GM18861 (cell line): ENCODE data around the gene NSUN2.

ENCODE experiments used
- ATAC-seq: cut with Tn5 transposase; IDR thresholded peaks from one replicate; pipeline ENCODE4 v1.9.1; 2021; ENCODE audit not compliant: unreplicated experiment

Gene NSUN2

GRCh38 chr5:6606884-6607558 is 25.8 kb downstream of the NSUN2 start:
- no peak for ATAC-seq

DNA sequence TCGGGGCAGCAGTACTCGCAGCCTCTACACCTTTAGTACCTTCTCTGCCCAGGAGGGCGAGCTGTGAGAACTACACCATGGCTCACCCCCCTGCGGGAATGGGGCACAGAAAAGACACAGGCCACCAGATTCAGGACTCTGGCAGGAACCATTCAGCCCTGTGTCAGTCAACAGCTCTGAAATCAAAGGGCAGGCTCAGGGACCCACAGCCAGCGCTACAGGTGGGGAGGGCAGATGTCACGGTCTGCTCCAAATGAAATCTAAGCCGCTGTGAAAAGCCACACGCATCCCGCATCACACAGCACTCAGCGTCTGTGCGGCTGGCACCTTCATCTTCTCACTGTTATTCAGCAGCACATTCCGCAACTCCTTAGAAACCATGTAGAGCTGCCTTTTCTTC is 27.9 kb downstream of the NSUN2 start:
- ATAC-seq, result no peak

DNA sequence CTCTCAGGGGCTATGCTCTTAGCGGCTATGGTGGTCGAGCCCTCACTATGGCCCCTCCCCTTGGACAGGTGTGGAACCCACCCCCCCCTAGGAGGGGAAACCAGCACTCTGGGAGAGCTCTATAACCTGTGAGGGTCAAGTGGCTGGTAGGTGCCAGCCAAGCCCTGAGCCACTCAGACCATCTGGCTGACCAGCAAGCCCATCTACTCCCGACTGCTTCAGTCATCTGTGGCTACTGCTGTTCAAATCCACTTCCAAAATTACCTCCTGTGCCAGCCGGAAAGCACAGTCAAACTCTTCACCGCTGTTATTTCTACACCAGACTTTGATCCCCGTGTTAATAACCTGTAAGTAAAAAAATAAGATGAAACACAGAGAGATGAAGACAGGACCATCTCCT is 28.5 kb downstream of the NSUN2 start:
- no peak for ATAC-seq

- no peak for ATAC-seq
Observed at GRCh38 chr5:6603643-6604042, 29.2 kb downstream of the NSUN2 start.

DNA sequence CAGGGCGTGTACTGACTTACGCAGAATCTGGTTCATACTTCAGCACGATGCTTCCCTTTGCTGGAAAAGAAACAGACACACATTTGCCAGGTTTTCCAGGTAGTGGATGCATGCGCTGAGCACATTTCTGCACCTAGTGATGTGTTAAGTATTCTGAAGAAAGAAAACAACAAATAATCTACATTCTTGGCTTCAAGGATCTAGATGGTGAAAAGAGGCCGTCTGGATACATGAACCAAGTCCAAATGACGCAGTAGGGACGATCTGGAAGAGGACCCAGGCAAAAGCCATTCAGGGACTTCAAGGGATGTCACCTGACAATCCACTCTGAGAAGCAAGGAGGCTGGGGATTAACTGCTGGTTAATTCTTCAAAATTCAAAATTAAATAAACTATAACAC is 30.4 kb downstream of the NSUN2 start:
- ATAC-seq, result no peak

DNA sequence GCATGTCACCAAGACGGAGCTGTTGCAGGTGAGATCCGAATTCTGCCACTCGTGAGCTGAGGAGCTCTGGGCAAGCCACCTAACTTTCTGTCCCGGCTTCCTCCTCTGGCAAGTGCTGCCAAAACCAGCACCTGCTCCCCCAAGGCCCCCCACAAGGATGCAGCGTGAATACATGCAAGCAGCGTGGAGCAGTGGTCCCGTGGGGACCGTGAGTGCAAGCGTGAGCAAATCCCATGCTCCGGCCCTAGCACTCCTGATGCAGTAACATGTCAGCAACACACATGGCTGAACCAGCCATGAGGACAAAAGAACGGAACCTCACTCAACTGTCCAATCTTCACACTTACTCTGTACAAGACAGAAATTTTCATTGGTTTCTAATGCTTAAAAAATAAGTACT is 31.0 kb downstream of the NSUN2 start:
- no peak for ATAC-seq

GRCh38 chr5:6601271-6601670 is 31.6 kb downstream of the NSUN2 start:
- ATAC-seq, result no peak

DNA sequence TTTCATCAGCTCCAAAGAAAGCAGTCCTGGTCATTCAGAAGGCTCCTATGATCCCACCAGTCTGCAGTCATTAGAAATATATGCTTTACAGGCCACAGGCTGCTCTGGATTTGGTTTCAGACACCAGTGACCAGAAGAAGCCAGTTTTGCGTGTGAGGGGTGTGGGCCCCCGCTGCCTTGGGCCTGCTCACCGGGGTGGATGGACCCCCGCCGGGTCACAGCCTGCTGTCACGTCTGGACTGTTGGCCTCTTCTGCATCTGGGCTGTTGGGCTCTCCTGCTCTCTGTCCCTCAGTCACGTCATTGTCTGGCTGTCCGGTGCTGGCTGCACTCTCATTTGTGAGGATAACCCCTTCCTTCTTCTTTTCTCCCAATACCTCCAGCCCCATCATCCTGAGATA is 33.1 kb downstream of the NSUN2 start:
- ATAC-seq, result no peak

DNA sequence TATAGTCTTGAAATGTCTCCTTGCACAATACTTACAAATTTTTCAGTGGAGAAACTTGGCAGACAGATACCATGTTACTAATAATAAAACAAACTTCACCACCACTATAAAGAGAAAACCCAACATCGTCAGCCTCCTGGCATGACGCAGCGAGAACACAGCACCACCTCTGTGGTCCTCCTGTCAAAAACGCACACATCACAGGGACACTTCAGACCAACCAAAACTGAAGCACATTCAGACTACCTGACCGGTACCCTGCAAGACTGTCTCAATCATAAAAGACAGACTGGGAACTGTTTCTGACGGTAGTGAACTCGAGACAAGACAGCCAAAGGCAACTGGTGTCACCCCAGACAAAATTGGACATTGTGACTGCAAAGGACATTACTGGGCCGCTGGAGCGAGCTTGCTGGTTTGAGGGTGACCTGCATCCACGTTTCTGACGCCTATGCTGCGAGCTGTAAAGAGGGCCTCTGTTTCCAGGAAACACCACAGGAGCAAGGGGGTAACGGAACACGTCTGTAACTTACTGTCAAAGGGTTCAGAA is 34.4 kb downstream of the NSUN2 start:
- ATAC-seq, result no peak

DNA sequence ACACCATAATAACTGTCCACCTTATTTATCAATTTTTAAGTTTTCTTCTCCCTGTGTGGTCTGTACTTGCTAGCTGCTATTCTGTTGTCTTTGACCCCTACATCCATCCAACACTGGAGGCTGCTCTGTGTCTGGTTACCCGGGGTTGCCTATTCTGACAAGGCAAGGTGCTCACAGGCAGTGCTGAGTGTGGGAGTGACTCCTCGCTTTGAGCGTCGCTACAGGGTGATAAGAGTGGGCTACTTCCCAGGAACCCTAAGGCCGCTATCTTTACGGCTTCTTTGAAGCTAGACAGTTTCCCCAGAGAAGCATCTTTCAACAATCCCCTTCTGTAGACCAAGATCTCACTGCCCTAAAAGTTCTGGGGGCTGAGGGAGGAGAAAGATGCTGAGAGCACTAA is 35.3 kb downstream of the NSUN2 start:
- no peak for ATAC-seq

GRCh38 chr5:6596388-6596787 is 36.5 kb downstream of the NSUN2 start:
- no peak for ATAC-seq

- ATAC-seq, result no peak
Observed at GRCh38 chr5:6595405-6595804, 37.4 kb downstream of the NSUN2 start.

DNA sequence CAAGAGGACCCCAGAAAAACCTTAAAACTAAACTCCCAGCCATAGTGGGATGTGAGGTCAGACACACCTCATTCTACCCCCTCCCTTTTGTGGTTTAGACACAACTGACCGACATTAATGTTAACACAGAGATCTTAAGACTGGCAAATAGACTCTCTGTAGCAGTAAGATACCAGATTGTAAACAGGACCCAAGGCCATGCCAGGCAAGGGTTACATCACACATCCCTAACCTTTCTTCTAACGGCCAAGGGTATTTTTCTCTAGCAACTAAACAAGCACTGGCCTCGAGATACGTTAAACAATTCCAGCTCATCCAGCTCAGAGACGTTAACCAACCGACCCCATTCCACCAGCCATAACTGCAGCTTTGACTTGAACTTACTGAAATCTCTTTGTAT is 38.8 kb downstream of the NSUN2 start:
- ATAC-seq, result no peak

- no peak for ATAC-seq
Observed at GRCh38 chr5:6593148-6594016, 39.5 kb downstream of the NSUN2 start.

DNA sequence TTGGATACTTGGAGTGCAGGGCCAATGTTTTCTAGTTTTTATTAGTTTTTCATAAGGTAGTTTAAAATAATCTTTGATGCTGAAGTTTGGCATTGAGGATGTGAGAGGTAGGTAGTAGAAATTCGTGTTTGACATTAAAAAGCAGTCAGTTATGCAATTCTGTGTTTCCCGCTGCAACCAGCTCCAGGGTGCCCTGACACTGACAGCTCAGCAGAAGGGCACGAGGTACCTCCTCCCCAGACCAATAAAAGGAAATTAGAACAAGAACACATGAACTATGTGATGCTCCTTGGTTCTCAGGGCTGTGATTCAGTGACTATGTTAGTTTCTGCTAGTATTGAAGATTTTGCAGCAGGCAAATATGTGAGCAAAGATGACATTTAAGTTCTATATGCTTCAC is 40.2 kb downstream of the NSUN2 start:
- ATAC-seq, result no peak

DNA sequence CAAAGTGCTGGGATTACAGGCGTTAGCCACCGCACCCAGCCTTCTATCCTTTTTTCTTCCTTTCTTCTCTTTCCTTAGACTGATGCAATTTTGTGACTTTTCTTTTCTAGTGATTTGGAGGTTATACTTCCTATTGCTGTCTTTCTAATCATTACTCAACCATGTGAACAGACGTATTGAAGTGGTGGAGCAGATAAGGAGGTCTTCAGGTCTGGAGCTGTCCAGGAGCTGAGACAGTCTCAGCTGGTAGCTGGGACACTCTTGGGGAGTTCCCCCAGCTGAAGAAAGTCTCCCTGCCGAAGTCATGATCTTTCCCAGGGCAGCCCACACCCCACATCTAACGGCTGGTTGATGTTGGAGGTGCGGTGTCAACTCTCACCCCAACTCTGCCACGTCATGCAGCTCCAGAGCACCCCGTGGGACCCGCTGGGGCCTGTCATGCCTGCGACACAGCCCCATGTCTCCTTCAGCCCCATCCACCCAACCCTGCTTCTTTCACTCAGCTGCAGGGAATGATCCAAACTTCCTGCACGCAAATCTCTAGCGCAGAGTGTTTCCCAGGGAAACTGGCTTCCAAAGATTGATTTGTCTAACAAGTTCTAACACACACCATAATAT is 41.1 kb downstream of the NSUN2 start:
- ATAC-seq, result no peak

DNA sequence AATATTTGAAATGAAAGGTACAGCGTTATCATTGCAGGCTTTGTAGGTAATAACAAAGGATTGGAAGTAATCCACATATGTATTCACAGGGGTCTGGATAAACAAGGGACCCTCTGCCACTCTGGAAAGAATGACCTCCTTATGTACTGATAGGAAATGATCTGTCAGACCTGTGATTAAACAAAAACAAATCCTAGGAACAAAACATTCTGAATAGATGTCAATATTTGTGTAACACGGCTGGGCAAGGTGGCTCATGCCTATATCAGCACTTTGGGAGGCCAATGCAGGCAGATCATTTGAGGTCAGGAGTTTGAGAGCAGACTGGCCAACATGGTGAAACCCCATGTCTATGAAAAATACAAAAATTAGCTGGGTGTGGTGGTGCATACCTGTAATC is 42.3 kb downstream of the NSUN2 start:
- ATAC-seq, result no peak

DNA sequence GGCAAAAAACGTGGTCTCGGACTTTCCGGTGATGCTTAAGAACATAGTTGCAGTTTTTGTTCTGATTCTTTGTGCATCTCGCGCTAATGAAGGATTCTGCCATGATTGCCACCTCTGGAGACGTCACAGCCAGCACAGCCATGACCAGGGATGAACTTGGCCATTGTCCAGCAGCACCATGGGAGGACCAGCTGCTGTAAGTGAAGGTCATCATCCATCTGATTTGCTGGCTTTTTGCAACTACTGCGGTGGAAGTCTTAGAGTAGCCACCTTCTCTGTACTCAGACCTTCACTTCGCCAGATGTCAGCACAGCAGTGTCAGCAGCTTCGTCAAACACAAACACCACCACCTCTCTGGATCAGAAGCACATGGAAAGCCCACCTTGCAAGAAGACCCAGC is 45.7 kb downstream of the NSUN2 start:
- no peak for ATAC-seq

- ATAC-seq, result no peak
Observed at GRCh38 chr5:6586647-6587042, 46.2 kb downstream of the NSUN2 start.

GRCh38 chr5:6585939-6586646 is 46.8 kb downstream of the NSUN2 start:
- no peak for ATAC-seq

- no peak for ATAC-seq
Observed at GRCh38 chr5:6585168-6585567, 47.7 kb downstream of the NSUN2 start.
